ENCODE measurements around the gene TNFAIP3.

TNFAIP3 gene

GRCh38 chr6:137923866-137924653 is 57.0 kb downstream of the TNFAIP3 start:
- no peak overlapping the region for H3K4me3 ChIP-seq (ENCODE audit: low read depth, low read length)
- no peak for TF ChIP-seq CTCF (IDR thresholded peaks at IDR 0.05; ENCODE audit: borderline replicate concordance, insufficient read depth, low read depth, low read length)

GRCh38 chr6:137925141-137925698 is 58.2 kb downstream of the TNFAIP3 start:
- TF ChIP-seq CTCF (IDR thresholded peaks at IDR 0.05; ENCODE audit: borderline replicate concordance, insufficient read depth, low read depth, low read length) = no peak
- no peak overlapping the region for H3K4me3 ChIP-seq (ENCODE audit: low read depth, low read length)

- TF ChIP-seq CTCF (IDR thresholded peaks at IDR 0.05; ENCODE audit: borderline replicate concordance, insufficient read depth, low read depth, low read length) = no peak
- H3K4me3 ChIP-seq (ENCODE audit: low read depth, low read length) = no peak overlapping the region
Measured at GRCh38 chr6:137926207-137926731, 59.2 kb downstream of the TNFAIP3 start.

GRCh38 chr6:137926985-137927384 is 59.9 kb downstream of the TNFAIP3 start:
- TF ChIP-seq CTCF (IDR thresholded peaks at IDR 0.05; ENCODE audit: borderline replicate concordance, insufficient read depth, low read depth, low read length) = no peak
- no peak overlapping the region for H3K4me3 ChIP-seq (ENCODE audit: low read depth, low read length)

GRCh38 chr6:137927777-137928218 is 60.7 kb downstream of the TNFAIP3 start:
- no peak for TF ChIP-seq CTCF (IDR thresholded peaks at IDR 0.05; ENCODE audit: borderline replicate concordance, insufficient read depth, low read depth, low read length)
- H3K4me3 ChIP-seq (ENCODE audit: low read depth, low read length) = no peak overlapping the region

- H3K4me3 ChIP-seq (ENCODE audit: low read depth, low read length) = no peak overlapping the region
- TF ChIP-seq CTCF (IDR thresholded peaks at IDR 0.05; ENCODE audit: borderline replicate concordance, insufficient read depth, low read depth, low read length) = no peak
Measured at GRCh38 chr6:137928286-137928685, 61.2 kb downstream of the TNFAIP3 start.
